Neural cell (in vitro differentiated cells): ENCODE measurements around the gene TMEM218.

Source experiments
- CTCF ChIP-seq: fragments of 450-650 bp; IDR thresholded peaks from 2 replicates; pipeline ENCODE4 v1.5.1; 2014; ENCODE audit warnings: antibody characterized with exemption, mild to moderate bottlenecking, moderate library complexity; ENCODE audit not compliant: poor library complexity, severe bottlenecking
- EP300 ChIP-seq: fragments of 450-650 bp; conservative IDR thresholded peaks from 2 replicates; pipeline ENCODE4 v1.6.1; 2014; ENCODE audit warnings: antibody characterized with exemption, mild to moderate bottlenecking, moderate library complexity; ENCODE audit not compliant: poor library complexity, severe bottlenecking
- EZH2 ChIP-seq: fragments of 200-600, 300-800 bp; shearing (Covaris generic), sonication (generic); IDR thresholded peaks from 2 replicates; pipeline ENCODE4 v1.6.1; 2014; ENCODE audit warnings: antibody characterized with exemption, low read length, borderline replicate concordance, mild to moderate bottlenecking; ENCODE audit not compliant: insufficient read depth, poor library complexity, severe bottlenecking
- POLR2AphosphoS5 ChIP-seq: IDR thresholded peaks from 2 replicates; pipeline ENCODE4 v1.6.1; 2012
- RAD21 ChIP-seq: fragments of 450-650 bp; conservative IDR thresholded peaks from 2 replicates; pipeline ENCODE4 v1.6.1; 2014; ENCODE audit warnings: antibody characterized with exemption, mild to moderate bottlenecking, moderate library complexity
- REST ChIP-seq: IDR thresholded peaks from 2 replicates; pipeline ENCODE4 v1.6.1; 2012; ENCODE audit warnings: borderline replicate concordance
- SMC3 ChIP-seq: fragments of 450-650 bp; conservative IDR thresholded peaks from 2 replicates; pipeline ENCODE4 v1.6.1; 2014; ENCODE audit warnings: antibody characterized with exemption, mild to moderate bottlenecking, moderate library complexity; ENCODE audit not compliant: poor library complexity
- TAF1 ChIP-seq: IDR thresholded peaks from 2 replicates; pipeline ENCODE4 v1.6.1; 2012; ENCODE audit warnings: low read depth

- no peak for TF ChIP-seq RAD21
- no peak for TF ChIP-seq CTCF
- TF ChIP-seq POLR2AphosphoS5 = no peak
- TF ChIP-seq EZH2 = no peak
- TF ChIP-seq REST = no peak
- no peak for TF ChIP-seq SMC3
- no peak for TF ChIP-seq EP300
- no peak for TF ChIP-seq TAF1
Measured at GRCh38 chr11:125092669-125093068, 18.8 kb downstream of the TMEM218 start.
